A549 treated with RU486 at 1 μM for 4 hours (cell line): ENCODE measurements around the gene POLR1E. TPM values are rescaled to one million over a fixed set of nuclear protein-coding genes. Genes with fewer than 3 reads are reported as not detected.

Experiments
- total RNA-seq: library from RNA; stranded (reverse); fragments of 200-300 nt; extraction: Qiagen RNA extraction; gene quantifications from 5 replicates; pipeline ENCODE4 v1.2.3, GENCODE V29; 2022; ENCODE audit warnings: low read depth

Gene POLR1E, protein sequence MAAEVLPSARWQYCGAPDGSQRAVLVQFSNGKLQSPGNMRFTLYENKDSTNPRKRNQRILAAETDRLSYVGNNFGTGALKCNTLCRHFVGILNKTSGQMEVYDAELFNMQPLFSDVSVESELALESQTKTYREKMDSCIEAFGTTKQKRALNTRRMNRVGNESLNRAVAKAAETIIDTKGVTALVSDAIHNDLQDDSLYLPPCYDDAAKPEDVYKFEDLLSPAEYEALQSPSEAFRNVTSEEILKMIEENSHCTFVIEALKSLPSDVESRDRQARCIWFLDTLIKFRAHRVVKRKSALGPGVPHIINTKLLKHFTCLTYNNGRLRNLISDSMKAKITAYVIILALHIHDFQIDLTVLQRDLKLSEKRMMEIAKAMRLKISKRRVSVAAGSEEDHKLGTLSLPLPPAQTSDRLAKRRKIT
- total RNA-seq: 39.8 to 46.5 TPM (median 40.9 TPM) in 5 replicates

DNA sequence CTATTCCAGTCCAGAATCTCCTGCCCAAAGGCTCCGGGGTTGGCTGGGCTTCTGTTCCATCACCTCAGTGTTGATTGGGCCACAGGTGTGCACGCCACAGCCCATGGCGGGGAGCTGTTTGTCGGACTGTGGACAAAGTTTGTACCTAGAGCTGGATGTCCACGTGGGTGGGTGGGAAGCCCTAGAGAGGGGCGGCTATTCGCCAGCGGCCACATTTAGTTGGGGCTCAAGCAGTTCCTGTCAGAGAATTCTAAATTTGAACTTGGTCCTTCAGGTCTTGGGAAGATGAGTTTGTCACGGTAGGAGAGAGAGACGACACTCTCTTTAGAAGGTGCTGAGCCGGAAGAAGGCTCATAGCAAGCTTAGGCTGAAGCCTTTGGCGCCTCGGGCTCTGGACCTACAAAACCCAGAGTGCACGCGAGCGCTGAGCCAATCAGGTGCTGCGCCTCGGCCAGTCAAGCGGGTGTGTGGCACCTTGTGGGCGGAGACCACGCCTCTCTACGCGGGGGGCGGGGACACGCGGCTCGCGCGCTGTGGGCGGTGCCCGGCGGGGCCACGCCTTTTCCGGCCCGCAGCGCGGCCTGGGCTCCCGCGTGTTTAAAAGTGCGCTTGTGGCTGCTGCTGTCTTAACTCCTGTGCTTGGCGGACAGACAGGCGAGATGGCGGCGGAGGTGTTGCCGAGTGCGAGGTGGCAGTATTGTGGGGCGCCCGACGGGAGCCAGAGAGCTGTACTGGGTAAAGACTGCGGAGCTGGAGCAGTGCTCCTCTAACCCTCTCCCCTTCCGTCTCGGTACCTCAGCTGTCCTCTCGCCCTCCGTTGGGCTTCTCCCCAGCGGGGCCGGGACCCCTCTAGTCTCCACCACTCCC, at the start of gene POLR1E:
Gene POLR1E (plus strand): TSS at position 560 of the 867 bp plus-strand sequence. CDS start 100 bp downstream, at position 660.

DNA sequence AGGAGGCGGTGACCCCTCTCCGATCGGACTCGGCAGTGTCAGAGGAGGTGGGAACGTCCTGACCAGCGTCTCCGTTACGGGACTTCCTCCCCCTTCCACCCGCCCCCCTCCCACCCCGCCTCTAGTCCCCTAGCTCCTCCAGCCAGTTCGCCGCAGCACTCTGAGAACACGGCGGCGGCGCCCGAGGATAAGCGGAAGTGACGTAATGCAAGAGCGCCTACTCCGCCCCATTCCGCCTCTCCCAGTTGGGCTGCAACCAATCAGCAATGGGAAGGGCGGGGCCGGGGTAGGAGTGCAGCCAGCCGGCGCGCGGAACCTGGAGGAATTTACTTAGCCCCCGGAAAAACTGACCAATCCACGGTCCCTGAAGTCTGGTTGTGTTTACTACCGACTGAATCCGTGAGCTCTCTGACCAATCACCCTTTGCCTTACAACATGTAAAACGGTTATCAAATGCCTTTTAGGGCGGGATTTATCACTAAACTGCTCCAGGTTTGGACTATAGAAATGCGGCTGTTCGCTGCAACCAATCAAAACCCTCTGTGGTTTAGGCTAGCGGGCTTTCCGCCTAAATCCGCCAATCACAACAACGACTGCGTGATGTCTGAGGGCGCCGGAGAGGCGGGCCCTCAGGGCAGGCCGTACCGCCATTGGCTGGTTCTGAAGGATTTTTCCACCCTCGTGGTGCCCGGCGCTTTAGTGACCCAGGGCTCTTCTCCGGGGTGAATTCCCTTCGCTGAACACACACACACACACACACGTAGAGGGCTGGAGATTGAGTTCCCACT, 20.3 kb upstream of the POLR1E start, which contains the start of gene ZBTB5:
Gene ZBTB5 (minus strand): TSS at position 202 of the 788 bp plus-strand sequence. CDS start 22,899 bp downstream, outside the sequence.

Other genes starting within 250 kb of the POLR1E start
- gene GRHPR, start 63.3 kb upstream of the POLR1E start, total RNA-seq: 140 to 171 TPM (median 163 TPM) in 5 replicates
- gene ZBTB5, start 20.5 kb upstream of the POLR1E start, total RNA-seq: 6.7 to 9.0 TPM (median 8.2 TPM) in 5 replicates
- gene FBXO10, start 90.4 kb downstream of the POLR1E start, total RNA-seq: 6.5 to 8.4 TPM (median 7.1 TPM) in 5 replicates
- gene TOMM5, start 106.6 kb downstream of the POLR1E start, total RNA-seq: 282 to 354 TPM (median 324 TPM) in 5 replicates
- 0.03 to 0.05 TPM in 2 of 5 replicates, not detected in the others for gene FRMPD1, start 165.0 kb downstream of the POLR1E start, total RNA-seq